Activated T-cell treated with anti-CD3 and anti-CD28 coated beads for 48 hours (primary cell): ENCODE results near the gene ZBTB20.

Experiments
- DNase-seq: peaks from one replicate; pipeline ENCODE4 v3.0.0-alpha.2; 2020; ENCODE audit warnings: low read depth

Gene ZBTB20

DNA sequence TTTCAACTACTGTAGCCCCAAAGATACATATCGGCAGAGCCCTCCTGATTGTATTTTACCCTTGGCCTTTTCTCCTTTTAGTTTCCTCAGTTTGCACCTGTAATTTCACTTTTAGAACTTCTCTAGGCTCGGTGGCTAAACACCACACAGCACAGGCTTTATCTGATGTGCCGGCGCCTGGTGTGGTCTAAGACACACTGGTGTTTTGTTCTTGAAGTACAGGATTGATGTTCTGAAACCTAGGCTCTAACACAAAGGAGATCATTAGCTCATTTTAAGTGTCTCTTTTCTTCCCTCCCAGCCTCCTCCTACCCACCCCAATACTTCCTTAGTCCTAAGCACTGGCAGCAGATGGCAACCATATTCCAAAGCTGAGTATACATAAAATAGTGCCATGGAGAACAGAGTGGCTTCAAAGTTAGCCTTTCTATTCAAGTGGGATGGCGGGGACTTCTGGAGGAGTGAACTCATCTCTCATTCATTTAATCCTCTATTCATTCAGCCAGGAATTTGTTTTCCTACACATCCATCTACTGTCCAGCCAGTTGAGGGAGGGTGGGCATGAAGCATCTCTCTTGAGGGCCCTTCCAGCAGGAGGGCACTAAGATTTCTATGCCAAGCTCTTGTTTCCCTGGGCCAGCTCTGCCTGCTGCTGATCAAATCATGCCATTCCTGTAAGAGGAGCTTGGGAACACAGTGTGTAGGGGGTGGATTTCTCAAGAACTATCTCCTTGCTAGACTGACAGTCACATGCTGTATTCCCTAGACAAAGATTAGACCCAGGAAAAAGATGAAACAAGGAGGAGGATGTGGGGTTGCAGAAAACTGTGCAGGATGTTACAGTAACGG, 782.1 kb downstream of the ZBTB20 start:
- DNase-seq, result no peak

- DNase-seq, result no peak
Observed at GRCh38 chr3:114363554-114364202, 783.4 kb downstream of the ZBTB20 start.

DNA sequence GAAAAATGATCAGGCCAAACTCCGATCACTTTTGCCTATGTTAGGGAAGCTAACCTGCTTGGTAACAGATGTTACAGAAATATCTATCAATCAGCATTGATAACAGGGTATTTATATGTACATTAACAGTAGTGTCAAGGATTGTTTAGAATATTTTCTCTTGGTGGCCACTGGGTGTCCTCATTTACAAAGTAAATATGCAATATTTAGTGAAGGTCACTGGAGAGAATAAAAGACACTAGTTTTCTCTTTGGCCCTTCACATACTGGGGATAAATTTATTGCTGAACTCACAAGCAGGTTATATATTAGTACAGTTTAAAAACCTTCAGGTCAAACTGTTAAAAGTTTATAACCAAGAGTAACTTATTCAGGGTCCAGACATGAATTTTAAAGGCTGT, 784.3 kb downstream of the ZBTB20 start:
- no peak for DNase-seq

- no peak for DNase-seq
Observed at GRCh38 chr3:114361391-114361790, 785.7 kb downstream of the ZBTB20 start.

DNA sequence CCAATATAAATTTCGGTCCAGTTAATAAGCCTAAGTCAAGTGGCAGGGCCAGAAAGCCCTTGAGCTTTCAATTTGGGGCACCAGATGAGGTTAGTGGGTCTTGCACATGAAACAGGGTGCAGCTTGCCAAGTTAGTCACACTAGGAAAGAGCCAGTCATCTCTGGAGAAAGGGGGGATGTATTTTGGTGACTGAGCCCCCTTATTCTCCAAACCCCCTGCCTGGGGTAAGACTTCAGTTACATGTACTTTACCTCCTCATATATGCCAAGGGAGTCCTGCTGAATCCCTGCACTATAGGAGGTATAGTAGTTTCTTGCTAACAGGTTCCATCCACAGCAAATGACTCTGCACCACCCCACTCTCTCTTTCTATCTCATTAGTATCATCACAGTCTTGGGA, 790.6 kb downstream of the ZBTB20 start:
- DNase-seq, result no peak

GRCh38 chr3:114356066-114356465, 791.0 kb downstream of the ZBTB20 start:
- DNase-seq, result no peak

- no peak for DNase-seq
Observed at GRCh38 chr3:114355653-114356052, 791.4 kb downstream of the ZBTB20 start.

DNA sequence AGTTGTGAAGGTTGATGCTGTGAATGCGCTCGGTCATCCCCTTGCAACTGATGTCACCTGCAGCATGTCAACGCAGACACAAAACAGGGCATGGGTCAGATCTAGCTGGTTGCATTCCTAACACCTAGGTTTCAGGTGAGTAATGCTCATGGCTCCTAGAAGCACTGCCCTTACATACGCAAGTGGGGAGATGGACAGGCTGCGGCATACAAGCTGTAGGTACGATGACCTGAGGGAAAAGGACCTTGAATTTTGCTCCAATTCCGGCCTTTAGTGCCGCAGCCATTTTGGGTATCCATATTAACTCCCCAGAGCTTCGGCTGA, 795.3 kb downstream of the ZBTB20 start:
- no peak for DNase-seq

DNA sequence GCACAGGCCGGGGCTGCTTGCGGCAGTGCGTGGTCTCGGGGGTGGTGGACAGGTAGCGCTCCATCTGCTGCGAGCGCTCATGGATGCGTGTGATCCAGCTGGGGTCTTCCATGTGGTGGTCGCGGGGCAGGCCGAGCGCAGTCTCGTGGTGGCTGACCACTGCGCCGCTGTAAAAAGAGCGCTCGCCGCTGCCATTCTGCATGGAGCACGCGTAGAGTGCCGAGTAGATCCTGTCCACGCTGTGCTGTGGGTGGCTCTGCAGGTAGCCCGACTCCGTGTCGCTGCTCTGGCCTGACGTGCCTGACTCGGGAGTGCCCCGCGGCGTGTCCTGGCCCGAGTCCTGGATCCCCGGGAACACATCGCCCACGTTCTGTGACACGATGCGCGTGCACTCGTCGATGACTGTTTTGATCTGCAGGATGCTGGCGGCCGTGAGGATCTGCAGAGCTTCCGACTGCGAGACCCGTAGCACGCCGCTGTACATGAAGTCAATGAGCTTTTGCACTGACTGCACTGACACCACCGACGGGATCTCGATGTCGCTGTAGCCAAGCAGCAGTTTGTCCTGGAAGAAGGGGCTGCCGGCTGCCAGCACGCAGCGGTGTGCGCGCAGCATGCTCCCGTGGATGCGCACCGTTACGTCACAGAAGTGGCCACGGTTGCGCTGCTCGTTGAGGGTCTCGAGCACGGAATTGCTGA, 795.8 kb downstream of the ZBTB20 start:
- no peak for DNase-seq

- DNase-seq, result no peak
Observed at GRCh38 chr3:114350690-114351089, 796.4 kb downstream of the ZBTB20 start.

DNA sequence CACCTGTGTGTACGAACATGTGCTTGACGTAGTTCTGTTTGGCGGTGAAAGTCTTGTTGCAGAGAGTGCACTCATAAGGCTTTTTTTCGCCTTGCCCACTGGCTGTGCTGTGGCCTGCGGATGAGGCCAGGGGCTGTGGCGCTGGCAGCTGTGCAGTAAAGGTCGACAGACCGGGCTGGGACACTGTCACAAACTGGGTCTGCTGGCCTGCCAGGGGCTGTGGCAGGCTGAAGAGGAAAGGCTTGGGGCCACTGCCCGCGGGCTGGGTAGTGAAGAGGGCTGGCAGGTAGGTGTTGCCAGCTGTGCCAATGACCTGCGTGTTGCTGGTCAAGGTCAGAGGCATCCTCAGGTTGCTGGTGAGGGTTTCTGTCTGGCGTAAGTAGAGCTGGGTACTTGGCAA, 796.8 kb downstream of the ZBTB20 start:
- DNase-seq, result no peak

GRCh38 chr3:114344492-114344891, 802.6 kb downstream of the ZBTB20 start:
- DNase-seq, result no peak

- DNase-seq, result no peak
Observed at GRCh38 chr3:114338651-114339357, 808.3 kb downstream of the ZBTB20 start.

- no peak for DNase-seq
Observed at GRCh38 chr3:114336857-114337256, 810.2 kb downstream of the ZBTB20 start.

DNA sequence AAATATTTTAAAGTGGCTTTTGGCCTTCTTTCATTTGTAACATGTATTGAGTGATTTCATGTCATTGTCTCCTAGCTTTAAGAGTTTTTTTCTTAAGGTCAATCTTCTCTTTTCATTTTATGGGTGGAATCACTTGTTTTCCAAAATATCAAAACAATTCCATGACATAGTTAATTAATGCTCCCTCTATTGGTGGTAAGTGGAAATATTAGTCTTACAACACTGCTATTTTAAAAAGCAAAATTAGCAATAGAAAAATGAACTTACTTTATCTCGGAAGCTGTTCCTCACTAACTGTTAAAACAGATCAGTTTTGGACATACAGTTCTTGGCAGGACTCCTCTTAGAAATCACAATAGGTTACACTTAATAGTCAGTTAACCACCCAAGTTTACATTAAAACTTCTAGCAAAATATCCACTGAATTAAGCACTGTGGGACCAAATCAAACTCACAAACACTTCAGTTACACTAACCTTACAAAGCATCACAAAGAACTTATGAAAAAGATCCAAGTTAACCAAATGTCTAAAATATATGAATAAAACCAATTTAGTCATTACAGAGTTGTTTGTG, 810.9 kb downstream of the ZBTB20 start:
- DNase-seq, result no peak

- DNase-seq, result no peak
Observed at GRCh38 chr3:114333923-114334240, 813.2 kb downstream of the ZBTB20 start.

DNA sequence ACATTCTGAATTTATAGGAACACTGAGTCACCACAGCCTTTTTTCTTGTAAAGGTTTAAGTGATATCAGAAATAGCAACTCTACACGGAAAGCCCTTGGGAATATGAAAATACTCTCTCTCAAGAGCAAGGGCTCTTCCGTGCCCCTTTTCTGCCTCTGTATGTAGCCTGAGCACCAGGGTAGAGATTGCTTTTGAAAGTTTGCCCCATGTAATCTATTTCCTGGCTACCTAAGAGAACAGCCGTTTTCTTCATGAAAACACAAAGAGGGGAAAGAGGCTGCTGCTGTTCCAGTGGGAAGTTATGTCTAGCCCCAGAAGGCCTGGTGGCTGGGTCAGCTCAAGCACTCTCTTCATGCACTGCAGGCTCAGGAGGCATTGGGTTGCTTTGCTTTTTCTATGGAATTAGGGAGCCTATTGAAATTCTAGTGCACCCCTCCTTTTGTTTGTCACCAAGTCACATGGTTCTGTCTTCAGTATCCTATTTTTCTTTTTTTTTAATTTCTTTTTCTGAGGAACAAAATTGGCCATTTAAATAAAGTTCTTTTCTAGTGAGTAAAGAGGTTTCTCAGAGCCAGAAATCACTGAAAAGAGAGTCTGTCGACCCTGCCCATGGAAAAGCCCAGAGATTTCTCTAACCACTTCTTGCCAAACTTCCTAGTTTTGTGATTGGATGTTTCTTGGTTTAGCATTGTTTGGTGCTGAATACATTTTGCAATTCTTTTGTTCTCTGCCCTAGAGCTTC, 813.7 kb downstream of the ZBTB20 start:
- DNase-seq, result no peak

- DNase-seq, result no peak
Observed at GRCh38 chr3:114332342-114333179, 814.5 kb downstream of the ZBTB20 start.

DNA sequence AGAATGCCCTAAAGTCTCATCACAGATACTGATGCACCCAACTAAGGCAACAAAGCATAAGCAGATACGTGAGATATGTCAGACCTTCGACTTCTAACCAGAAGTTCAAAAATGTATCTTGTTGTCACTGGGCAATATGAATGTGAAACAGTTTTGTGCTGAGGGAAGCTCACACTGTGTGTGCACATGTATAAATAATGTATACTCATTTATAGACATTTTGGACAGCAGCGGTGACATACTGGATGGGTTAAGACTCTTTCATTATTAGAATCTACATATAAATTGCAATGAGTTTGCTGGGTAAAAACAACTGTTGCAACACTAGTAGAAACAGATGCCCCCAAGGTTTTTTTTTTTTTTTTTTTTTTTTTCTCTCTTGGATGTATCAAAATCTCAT, 815.4 kb downstream of the ZBTB20 start:
- no peak for DNase-seq

- no peak for DNase-seq
Observed at GRCh38 chr3:114331007-114331406, 816.1 kb downstream of the ZBTB20 start.

GRCh38 chr3:114329823-114330222, 817.3 kb downstream of the ZBTB20 start:
- no peak for DNase-seq
